Measurements from ENCODE around the gene EID2. TPM values are rescaled to one million over a fixed set of nuclear protein-coding genes. Genes with fewer than 3 reads are reported as not detected.
A peak's percentile ranks its signal among the peaks of the same experiment; 100 is the strongest.

Gene EID2
- total and polyA plus RNA-seq, 12 donors = 9.0 to 15.9 (median 12.2) TPM

DNA sequence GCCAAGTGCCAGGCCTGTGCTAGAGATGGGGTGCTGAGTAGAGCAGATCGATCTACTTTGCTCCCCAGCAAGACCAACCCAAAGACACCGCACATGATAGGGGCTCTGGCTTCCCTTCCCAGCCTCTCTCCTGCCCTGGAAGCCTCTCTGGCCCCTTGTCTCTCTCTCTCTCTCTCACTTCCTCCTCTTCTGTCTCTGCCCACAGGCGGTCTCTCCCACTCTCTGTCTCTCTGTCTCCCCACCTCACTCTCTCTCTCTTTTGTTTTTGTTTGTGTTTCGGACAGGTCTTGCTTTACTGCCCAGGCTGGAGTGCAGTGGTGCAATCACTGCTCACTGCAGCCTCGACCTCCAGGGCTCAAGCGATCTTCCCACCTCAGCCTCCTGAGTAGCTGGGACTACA lies 23.7 kb downstream of the EID2 start:
- intact Hi-C loops (cut with DNase I) = no loop called here

GRCh38 chr19:39515551-39516191 lies 24.3 kb downstream of the EID2 start:
- DNase-seq (no peak), ATAC-seq (peak in 1 of 8 donors; percentile 53)
- no peaks in the 10 kb centered on the region for H3K36me3 ChIP-seq
- intact Hi-C loops (cut with DNase I) = no loop called here
- no peaks in the 10 kb centered on the region for H3K9me3 ChIP-seq
- H3K27ac ChIP-seq = no peak overlapping the region
- peaks cover 22 to 72% (median 70%) of the 10 kb centered on the region in 7 donors for H3K27me3 ChIP-seq
- H3K4me3 ChIP-seq = peak overlapping the region in 9 of 10 donors; percentile 15 to 44 (median 32)
- peaks cover 5 to 16% (median 13%) of the 10 kb centered on the region in 9 donors for H3K4me1 ChIP-seq
- 1 to 2% methylated on average over 44 of the region's 44 CpGs for WGBS, 2 donors
- TF ChIP-seq, protein P1, sequence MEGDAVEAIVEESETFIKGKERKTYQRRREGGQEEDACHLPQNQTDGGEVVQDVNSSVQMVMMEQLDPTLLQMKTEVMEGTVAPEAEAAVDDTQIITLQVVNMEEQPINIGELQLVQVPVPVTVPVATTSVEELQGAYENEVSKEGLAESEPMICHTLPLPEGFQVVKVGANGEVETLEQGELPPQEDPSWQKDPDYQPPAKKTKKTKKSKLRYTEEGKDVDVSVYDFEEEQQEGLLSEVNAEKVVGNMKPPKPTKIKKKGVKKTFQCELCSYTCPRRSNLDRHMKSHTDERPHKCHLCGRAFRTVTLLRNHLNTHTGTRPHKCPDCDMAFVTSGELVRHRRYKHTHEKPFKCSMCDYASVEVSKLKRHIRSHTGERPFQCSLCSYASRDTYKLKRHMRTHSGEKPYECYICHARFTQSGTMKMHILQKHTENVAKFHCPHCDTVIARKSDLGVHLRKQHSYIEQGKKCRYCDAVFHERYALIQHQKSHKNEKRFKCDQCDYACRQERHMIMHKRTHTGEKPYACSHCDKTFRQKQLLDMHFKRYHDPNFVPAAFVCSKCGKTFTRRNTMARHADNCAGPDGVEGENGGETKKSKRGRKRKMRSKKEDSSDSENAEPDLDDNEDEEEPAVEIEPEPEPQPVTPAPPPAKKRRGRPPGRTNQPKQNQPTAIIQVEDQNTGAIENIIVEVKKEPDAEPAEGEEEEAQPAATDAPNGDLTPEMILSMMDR (IDR thresholded peaks at IDR 0.05) = no peak

More for the DNA sequence above, 23.7 kb downstream of the EID2 start:
- ATAC-seq (no peak), DNase-seq (no peak)
- Histone ChIP-seq H3K27me3 (peaks cover 22 to 71% (median 64%) of the 10 kb centered on the region in 7 donors), H3K9me3 (no peaks in the 10 kb centered on the region), H3K4me1 (peaks cover 5 to 16% (median 13%) of the 10 kb centered on the region in 9 donors), H3K4me3 (no peak overlapping the region), H3K36me3 (no peaks in the 10 kb centered on the region), H3K27ac (no peak overlapping the region)
- TF ChIP-seq, protein P1 (IDR thresholded peaks at IDR 0.05) = no peak
- WGBS, 2 donors = 42 to 43% methylated on average over 6 of the region's 6 CpGs

- H3K4me3 ChIP-seq = peak within 1 kb of the TSS; percentile 0 to 44 (median 30)
- ATAC-seq (peak in 4 of 8 donors; percentile 24 to 41 (median 30)), DNase-seq (no peak)
- H3K4me1 ChIP-seq = peaks cover 5 to 16% (median 13%) of the 10 kb centered on the region in 9 donors
- no peaks in the 10 kb centered on the region for H3K9me3 ChIP-seq
- WGBS, 2 donors = 0 to 1% methylated on average over 54 to 56 of the region's 56 CpGs
- peaks cover 22 to 77% (median 71%) of the 10 kb centered on the region in 7 donors for H3K27me3 ChIP-seq
- TF ChIP-seq, protein P1 (IDR thresholded peaks at IDR 0.05) = no peak
- H3K36me3 ChIP-seq = no peaks in the 10 kb centered on the region
- H3K27ac ChIP-seq = no peak within 1 kb of the TSS
- intact Hi-C loops (cut with DNase I) = no loop called here
Measured at GRCh38 chr19:39514840-39515550, 25.0 kb downstream of the EID2 start, which contains the start of gene SELENOV. TSS of gene SELENOV (plus strand) at chr19:39515139. CDS start at chr19:39515213, 74 bp downstream.

DNA sequence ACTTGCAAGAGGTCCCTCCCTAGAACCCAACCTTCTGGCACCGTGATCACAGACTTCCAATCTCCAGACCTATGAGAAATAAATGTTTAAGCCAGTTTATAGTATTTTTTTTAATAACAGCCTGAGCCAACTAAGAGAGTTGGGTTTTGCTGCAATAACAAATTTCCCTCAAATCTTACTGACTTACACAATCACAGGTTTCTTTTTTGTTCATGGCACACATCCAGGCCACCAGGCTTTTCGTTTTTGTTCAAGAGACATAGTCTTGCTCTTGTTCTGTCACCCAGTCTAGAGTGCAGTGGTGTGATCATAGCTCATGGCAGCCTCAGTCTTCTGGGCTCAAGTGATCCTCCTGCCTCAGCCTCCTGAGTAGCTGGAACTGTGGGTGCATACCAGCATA lies 27.0 kb downstream of the EID2 start:
- Histone ChIP-seq H3K27me3 (peaks cover 22 to 94% (median 89%) of the 10 kb centered on the region in 7 donors), H3K27ac (no peak overlapping the region), H3K4me1 (peaks cover 5 to 16% (median 13%) of the 10 kb centered on the region in 9 donors), H3K9me3 (no peaks in the 10 kb centered on the region), H3K36me3 (no peaks in the 10 kb centered on the region), H3K4me3 (no peak overlapping the region)
- TF ChIP-seq, protein P1 (IDR thresholded peaks at IDR 0.05) = no peak
- intact Hi-C loops (cut with DNase I) = no loop called here
- 49 to 66% methylated on average over 2 of the region's 2 CpGs for WGBS, 2 donors
- DNase-seq (no peak), ATAC-seq (no peak)

All from heart right ventricle (tissue), 16 donors.